ENCODE data around the gene ETFRF1.
A peak's percentile ranks its signal among the peaks of the same experiment; 100 is the strongest.

Gene ETFRF1

DNA sequence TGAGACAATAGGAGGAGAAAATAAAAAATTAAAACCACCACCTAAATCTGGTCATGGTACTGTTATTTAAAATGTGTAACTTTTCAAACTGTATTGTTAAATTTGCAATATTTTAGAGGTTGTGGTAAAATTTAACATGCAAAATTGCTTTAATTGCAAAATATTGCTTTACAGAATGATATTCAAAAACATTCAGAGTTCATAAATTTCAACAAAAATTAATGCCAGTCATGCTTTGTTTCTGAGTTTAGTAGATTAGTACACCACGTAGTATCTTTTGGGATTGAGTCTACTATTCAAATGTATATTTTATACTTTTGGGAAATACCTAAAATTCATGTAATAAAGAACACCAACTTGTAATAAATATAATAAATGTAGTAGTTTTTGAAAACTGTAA, 18.3 kb downstream of the ETFRF1 start:
- DNase-seq (ENCODE audit: low read depth in 2 of 2): no peak

DNA sequence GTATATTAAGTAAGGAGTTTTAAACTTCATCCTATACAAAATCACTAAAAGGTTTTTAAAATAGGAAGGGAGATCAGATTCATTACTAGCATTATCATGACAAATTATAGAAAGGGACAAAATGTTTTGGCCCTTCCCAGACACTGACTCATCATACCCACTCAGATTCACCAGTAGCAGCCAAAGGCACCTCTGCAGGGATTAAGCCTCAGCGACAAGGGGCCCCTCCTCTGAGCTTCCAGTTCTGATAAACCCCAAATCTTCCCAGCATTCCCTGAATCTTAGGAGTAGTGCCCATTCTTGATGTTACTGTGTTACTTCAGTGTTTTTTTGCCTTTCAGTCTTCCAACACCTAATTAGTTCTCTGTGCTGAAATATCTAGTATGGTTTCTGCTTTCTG, 41.2 kb downstream of the ETFRF1 start:
- no peak for DNase-seq (ENCODE audit: low read depth in 2 of 2)

DNA sequence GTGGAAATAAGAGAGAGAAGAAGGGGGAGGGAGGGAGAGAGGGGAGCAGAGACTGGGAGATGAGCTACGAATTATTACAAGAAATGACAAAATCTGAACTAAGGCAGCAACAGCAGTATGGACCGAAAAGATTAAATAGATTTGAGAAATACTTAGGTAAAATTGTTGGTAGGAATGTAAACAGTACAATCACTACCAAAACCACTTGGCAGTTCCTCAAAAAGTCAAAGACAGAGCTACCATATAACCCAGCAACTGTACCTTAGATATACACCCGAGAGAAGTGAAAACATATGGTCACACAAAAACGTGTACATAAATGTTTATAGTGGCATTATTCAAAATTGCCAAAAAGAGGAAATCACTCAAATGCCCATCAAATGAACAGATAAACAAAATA, 41.6 kb downstream of the ETFRF1 start:
- no peak for DNase-seq (ENCODE audit: low read depth in 2 of 2)

DNA sequence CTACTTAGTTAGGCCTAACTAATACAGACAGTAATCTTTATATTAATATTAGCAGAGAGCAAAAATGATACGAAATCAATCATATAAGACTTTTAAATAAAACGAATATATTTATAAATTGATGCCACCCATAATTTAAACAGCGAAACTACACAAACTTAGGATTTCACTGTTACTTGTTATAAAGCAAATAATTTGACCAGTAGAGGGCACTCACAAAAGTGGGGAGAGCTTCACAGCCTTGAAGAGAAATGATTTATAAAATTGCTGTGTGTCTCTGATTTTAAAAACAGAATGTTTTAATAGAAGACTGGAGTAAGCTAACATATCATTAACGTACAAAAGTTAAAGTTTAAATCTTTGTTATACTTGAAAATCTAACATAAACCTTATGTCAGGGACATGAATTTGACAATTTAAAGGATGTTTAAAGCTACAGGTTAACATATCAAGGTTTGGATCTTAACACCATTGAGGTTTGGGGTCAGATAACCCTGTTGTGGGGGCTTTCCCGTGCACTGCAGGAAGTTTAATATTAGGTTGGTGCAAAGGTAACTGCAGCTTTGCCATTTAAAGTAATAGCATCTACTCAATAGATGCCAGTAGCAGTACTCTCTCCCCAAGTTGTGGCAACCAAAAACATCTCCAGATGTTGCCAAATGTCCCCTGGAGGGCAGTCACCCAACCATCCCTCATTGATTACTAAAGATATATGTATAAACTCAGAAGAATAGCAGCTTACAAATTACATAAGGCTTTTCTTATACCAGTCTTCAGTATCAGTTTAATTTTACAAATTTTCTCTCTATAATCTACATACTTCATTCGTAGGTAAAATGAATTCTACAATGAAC, 46.4 kb downstream of the ETFRF1 start:
- DNase-seq (ENCODE audit: low read depth in 2 of 2): no peak

DNA sequence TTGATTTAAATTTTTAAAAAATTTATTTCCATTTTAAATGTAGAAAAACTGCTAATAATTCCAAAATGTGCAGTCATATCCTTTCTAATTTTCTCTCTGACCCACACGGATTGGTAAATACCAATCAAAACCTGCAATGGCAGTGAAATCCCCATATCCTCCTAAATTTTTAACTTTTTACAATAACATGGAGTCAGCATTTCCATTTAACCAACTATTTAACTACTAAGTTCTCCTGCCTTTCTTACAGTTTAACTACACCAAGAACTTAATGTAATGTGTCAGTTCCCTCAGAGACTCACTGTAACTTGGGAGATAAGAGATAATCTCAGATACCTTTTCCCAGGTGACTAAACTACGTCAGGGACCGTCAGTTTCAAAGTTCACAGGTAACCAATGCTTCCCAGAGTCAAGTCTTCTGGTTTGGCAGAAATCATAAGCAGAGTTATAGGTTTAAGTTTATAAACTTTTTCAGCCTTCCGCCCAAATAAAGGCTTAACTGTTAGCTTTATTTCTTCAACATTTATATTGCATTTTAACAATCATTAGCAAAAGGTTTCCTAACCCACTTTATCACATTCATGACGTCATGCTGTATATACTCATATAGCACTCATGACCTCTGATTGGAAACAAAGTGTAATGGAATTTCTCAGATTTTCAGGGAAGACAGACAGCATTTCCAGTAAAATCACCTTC, 48.1 kb downstream of the ETFRF1 start:
- DNase-seq (ENCODE audit: low read depth in 2 of 2): no peak

DNA sequence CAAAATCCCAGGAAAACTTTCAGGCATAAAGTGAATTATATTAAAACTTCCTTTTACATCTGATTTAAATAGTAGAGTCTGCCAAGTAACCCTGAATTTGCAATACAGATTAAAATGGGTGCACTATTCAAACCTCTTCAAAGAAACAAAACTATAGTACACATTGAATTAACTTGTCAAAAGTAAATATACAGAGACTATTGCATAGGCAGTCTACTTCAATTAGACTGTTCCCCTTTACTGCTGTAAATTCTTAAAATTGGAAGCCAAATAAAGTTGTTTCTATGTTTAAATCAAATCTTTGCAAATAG, 48.6 kb downstream of the ETFRF1 start:
- no peak for DNase-seq (ENCODE audit: low read depth in 2 of 2)

DNA sequence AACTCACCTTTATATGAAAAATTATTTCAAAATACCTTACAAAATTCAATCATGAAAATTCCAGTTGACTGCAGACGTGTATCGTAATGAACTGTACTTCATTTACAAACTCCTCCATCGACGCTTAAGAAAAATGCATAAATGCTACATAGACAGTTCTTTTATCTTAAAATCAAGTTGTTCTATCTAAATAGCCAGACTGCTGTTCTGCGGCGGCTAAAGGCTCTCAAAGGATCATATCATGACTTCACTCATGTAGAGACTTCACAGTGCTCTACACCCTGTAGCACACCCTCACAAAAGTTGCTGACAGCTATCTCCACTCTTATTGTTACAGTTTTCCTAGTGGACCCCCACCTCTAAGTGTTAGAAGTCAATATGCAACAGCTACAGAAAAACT, 50.5 kb downstream of the ETFRF1 start:
- DNase-seq (ENCODE audit: low read depth in 2 of 2): no peak

DNA sequence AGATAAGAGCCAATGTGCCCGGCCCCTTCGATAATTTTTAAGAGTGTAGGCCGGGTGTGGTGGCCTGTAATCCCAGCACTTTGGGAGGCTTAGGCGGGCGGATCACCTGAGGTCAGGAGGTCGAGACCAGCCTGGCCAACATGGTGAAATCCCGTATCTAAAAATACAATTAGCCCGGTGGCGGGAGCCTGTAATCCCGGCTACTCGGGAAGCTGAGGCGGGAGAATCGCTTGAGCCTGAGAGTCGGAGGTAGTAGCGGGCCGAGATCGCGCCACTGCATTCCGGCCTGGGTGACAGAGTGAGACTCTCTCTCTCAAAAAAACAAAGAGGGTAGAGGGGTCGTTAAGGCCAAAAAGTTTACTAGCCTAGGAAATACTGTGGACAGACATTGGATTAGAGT, 53.1 kb downstream of the ETFRF1 start:
- no peak for DNase-seq (ENCODE audit: low read depth in 2 of 2)

DNA sequence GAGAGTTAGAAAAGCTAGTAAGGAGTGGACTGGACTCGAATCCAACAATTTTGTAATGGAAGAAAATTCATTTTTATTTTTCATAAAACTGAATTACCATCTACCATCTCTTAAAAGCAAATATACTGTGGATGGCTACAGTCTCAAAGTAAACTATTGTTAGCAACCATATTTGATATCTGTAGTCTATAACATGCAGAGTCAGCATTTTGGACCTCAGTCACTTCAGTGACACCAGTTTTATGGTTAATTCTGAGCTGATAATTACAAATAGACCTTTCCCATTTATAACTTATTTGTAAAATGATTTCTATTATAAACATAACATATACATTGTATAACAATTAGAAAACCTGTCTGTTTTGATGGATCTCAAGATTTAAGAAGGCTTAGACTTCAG, 53.7 kb downstream of the ETFRF1 start:
- DNase-seq (ENCODE audit: low read depth in 2 of 2): no peak

DNA sequence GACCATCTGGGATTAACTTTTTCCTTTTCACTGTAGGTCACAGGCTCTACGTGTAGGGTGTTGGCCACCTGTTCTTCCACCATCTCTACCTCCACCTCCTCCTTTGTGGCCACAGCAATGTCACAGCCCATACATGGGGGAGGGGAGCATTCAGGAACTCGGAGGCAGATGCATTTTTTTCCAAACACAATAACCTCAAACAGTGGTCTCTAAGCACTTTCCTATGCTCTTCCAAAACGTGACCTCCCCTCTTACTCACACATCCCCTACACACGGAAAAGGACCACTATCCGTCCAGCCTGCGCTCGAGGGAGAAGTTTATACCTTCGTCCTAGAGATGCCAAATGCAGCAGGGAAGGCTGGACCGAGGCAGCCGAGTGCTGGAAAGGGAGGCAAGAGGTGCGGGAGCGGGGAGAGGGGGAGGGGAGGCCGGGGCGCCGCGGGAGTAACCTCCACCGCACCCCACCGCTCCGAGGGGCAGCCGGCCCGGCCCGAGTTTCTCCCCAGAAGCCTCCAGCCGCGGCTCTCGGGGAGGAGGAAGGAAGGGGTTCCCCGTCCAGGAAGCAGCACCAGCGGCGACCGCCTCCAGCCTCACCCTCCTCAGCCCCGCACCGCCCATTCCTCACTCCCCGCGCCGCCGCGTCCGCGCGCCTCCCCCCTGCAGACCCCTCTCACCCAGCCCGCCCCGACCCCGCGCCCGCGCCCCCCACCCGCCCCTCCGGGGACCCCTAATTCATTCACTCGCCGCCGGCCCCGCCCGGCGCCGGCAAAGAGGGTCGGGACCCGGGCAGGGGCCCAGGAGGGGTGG, 55.1 kb downstream of the ETFRF1 start:
- peak in 1 of 2 donors; percentile 30 for DNase-seq (ENCODE audit: low read depth in 2 of 2)

DNA sequence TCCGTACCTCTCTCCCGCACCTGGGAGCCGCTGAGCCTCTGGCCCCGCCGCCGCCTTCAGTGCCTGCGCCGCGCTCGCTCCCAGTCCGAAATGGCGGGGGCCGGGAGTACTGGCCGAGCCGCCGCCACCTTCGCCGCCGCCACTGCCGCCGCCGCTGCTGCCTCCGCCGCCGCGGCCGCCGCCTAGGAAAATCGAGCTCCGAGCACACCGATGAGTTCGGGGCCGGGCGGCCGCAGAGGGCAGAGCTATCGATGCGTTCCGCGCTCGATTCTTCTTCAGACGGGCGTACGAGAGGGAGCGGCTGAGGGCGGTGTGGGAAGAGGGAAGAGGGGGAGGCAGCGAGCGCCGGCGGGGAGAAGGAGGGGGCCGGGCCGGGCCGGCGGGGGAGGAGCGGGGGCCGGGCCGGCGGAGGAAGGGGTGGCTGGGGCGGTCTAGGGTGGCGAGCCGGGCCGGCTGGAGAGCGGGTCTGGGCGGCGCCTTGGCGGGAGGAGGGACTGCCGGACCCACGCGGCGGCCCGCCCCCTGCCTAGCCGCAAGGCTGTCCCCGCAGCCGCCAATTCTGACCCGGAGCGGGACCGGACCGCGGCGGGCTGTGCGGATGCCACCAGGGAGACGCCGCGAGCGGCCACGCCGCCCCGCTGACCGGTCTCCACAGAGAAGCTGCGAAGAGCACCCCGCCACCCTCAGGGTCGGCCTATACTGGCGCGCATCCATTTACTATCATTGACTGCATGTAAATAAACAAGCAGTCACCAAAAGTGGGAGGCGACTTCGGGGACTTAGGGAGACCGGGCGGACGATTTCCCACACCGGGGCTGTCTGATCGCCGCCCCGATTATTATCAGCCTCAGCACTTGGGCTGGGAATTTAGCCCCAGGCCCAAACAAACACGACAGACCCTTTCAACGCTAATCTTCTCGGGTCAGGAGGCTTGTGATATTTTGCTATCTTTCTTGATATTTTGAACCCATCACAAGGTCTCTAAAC, 56.0 kb downstream of the ETFRF1 start, which contains the start of gene KRAS:
Gene KRAS, minus strand, starts transcription at position 186 of the 987 bp plus-strand sequence.
- DNase-seq (ENCODE audit: low read depth in 2 of 2): peak; percentile 75 to 82

DNA sequence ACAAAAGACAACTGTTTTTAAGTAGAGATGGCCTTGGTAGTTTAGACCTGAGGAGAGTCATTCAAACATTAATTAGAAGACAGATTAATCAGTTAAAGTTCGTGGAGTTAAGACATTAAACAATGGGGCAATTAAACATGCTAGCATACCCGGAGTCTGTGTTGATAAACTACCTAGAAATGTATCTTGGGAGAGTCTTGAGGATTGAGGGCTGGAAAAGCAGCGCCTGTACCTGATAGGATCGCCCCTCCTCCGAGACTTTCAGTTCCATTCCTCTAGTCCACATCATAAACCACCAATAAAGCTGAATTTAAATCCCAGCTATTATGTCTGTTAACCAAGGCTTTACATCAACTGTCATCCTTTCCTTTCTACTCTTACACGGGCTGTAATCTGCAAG, 56.7 kb downstream of the ETFRF1 start:
- DNase-seq (ENCODE audit: low read depth in 2 of 2): no peak

DNA sequence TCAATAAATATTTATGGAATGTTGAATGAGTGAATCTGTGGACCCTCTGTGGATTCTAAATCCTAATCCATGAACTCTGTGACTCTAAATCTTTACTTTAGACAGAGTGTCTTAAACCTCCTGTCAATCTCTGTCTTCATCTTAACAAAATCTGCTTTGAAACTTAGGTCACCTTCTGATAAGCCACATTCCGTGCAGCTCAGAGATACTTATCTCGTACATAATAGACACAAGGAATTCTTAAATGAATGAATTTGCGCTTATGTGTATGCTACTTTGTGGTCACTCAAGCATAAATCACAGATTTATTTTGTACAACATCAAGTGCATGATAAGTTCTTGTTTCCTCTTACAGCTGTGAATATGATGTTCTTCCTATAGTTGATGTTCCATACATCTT, 57.9 kb downstream of the ETFRF1 start:
- DNase-seq (ENCODE audit: low read depth in 2 of 2): no peak

DNA sequence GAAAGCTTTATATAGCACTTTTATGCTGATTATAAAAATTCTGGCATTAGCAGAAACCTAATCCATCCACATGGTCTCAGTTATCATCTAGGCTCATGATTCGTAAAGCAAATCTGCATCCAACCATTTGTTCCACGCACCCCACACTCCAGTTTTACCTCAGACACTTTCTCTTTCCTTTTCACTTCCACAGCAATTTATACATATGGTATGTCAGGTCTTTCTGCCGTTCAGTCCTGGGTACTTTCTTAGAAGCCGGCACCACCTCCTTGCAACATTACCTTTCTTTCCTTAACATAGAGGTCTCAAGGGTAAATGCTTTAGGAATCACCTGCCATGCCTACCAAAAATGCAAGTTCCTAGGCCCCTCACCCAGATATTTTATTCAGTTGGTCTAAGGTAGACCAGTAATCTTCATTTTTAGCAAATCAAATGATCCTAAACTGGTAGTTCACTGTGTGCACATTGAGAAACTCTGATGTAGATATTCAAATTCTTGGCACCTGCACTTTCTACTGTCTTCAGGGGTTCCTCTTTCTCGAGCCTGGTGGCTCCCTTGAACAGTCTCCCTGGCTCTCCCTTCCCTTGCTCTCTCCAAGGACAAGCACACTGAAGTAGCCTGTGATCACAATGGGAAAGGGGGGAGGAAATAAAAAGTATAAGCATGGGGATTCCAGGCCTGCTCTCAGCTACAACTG, 58.5 kb downstream of the ETFRF1 start:
- DNase-seq (ENCODE audit: low read depth in 2 of 2): no peak

DNA sequence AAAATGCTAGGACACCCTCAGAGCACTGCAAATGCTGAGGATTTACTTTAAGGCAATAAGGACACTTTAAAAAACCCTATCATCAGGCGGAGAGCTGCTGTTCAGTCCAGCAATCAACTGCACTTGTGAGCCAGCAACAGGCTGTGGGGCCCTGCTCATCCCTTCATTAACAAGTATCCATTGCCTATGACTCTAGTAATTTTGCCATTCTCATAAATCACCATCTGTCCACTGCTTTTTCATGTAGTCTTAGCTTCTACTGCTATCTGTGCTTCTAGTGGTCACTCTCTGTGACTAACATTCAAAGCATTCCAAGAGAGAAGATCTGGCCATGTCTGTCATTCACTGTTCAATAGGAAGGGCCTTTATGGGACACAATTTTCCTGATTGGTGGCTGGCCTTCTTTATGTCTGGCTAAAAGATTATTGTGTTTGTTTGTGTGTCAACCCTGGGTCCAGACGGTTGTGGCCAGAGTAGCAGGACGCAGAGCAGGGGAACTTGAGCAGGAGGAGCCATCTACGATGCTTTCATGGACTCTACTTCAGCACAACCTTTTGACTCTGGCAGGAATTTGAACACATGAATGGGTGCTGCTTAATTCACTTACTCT, 59.3 kb downstream of the ETFRF1 start:
- no peak for DNase-seq (ENCODE audit: low read depth in 2 of 2)
